Natural killer cell (primary cell): Measurements from ENCODE around the gene WNK1. TPM values are rescaled to one million over a fixed set of nuclear protein-coding genes. Genes with fewer than 3 reads are reported as not detected.

ENCODE experiments used
- ATAC-seq, 3 donors: fragments of 150-1000 bp in 2 of 3; fragments of 200-7000 bp in 1 of 3; cut with Tn5 transposase; 1 replicate in 1 of 3; 2 replicates in 2 of 3; pipeline ENCODE4 v1.10.0; 2021; ENCODE audit warnings: mild to moderate bottlenecking in 2 of 3, moderate library complexity in 2 of 3
- DNase-seq, 2 donors: peaks; one replicate each; pipeline versions ENCODE4 v3.0.0 to v3.0.0-alpha.2; 2013 to 2021; ENCODE audit warnings: mixed read lengths in 1 of 2
- H3K27ac ChIP-seq: one replicate; pipeline ENCODE4 v1.5.1; 2013; ENCODE audit warnings: mild to moderate bottlenecking, low read length
- H3K27me3 ChIP-seq: one replicate; pipeline ENCODE4 v1.6.1; 2013; ENCODE audit warnings: low read length; ENCODE audit not compliant: control insufficient read depth, insufficient read depth
- H3K36me3 ChIP-seq: one replicate; pipeline ENCODE4 v1.6.1; 2013; ENCODE audit warnings: low read length; ENCODE audit not compliant: control insufficient read depth, insufficient read depth
- H3K4me1 ChIP-seq: one replicate; pipeline ENCODE4 v1.6.1; 2013; ENCODE audit warnings: low read length; ENCODE audit not compliant: control insufficient read depth, insufficient read depth
- H3K4me3 ChIP-seq: one replicate; pipeline ENCODE4 v1.5.1; 2013; ENCODE audit warnings: low read length
- H3K9me3 ChIP-seq: one replicate; pipeline ENCODE4 v1.6.1; 2013; ENCODE audit warnings: low read length; ENCODE audit not compliant: control insufficient read depth, insufficient read depth
- H3K27ac Mint-ChIP-seq, 2 donors: one replicate each; pipeline ENCODE4 v1.8.0; 2022; ENCODE audit warnings: mild to moderate bottlenecking in 2 of 2, mixed read lengths in 2 of 2, moderate library complexity in 1 of 2
- H3K27me3 Mint-ChIP-seq, 2 donors: one replicate each; pipeline ENCODE4 v1.8.0; 2022; ENCODE audit warnings: low read depth in 2 of 2, mixed read lengths in 2 of 2
- H3K36me3 Mint-ChIP-seq: one replicate; pipeline ENCODE4 v1.8.0; 2022; ENCODE audit warnings: mixed read lengths
- H3K4me1 Mint-ChIP-seq, 2 donors: one replicate each; pipeline ENCODE4 v1.8.0; 2022; ENCODE audit warnings: mixed read lengths in 2 of 2
- H3K4me3 Mint-ChIP-seq: one replicate; pipeline ENCODE4 v1.8.0; 2022; ENCODE audit warnings: mild to moderate bottlenecking, moderate library complexity, mixed read lengths
- H3K9me3 Mint-ChIP-seq, 2 donors: one replicate each; pipeline ENCODE4 v1.8.0; 2022; ENCODE audit warnings: mixed read lengths in 2 of 2
- CTCF ChIP-seq: fragments of 200-600 bp; IDR thresholded peaks from one replicate; pipeline ENCODE4 v1.8.0; 2022; ENCODE audit warnings: antibody characterized with exemption
- WGBS: methylation state at CpG from one replicate; pipeline ENCODE4 v1.1.7; 2013; ENCODE audit warnings: missing lambda C conversion rate; ENCODE audit not compliant: insufficient coverage; 5-methylcytosine and 5-hydroxymethylcytosine counted together
- intact Hi-C: fragments of 100-400 bp; cut with micrococcal nuclease; formaldehyde crosslinking; loops from one replicate; pipeline ENCODE4 v1.14.2; 2022
- total RNA-seq, 4 donors: library from RNA; stranded (reverse); fragments of 120-200 nt in 1 of 4; gene quantifications; one replicate each; pipeline versions ENCODE4 v1.2.3 to v1.2.4, GENCODE V29; 2013 to 2022

The WNK1 gene
- total RNA-seq, 3 donors from 2014 or later (not counting 1 experiment from before 2014, with no cell fraction given), result 177 to 203 (median 192) TPM

DNA sequence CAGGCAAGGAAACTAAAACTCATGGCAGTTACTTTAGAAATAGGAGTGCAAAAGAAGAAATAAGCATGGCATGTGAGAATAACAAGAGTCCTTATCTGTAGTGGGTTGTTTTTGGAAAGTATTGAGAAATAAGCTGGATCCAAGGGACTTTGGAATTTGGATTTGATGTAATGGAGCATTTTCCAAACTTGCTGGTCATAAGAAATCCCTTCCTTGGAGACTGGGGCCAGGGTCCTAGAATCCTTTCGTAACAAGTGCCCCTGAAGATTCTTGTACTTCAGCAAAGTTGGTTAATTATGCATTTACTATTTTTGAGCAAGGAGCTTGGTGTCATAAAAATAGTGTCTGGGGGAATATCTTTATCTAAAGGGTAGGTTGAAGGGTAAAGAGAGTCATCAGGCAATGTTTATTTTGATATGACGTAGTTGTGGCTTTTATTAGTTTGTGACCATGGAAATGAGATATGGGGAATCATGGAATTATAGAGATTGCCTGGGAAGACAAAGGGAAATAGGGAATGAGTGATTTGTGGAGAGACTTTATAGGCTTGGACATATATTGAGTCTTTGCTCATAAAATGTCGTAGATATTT lies 53.9 kb downstream of the WNK1 start:
- no peak for TF ChIP-seq CTCF
- no peaks in the 10 kb centered on the region for H3K9me3 Mint-ChIP-seq
- no peaks in the 10 kb centered on the region for H3K36me3 ChIP-seq
- peak overlapping the region; percentile 7 for H3K4me3 Mint-ChIP-seq
- no peak for DNase-seq
- H3K4me1 ChIP-seq, result peaks cover 23% of the 10 kb centered on the region
- H3K27ac Mint-ChIP-seq, result peak overlapping the region; percentile 2 to 31
- peaks cover 65 to 68% of the 10 kb centered on the region in 2 donors for H3K4me1 Mint-ChIP-seq
- no peaks in the 10 kb centered on the region for H3K36me3 Mint-ChIP-seq
- H3K27me3 Mint-ChIP-seq, result no peaks in the 10 kb centered on the region
- 98% methylated on average over 2 of the region's 3 CpGs for WGBS
- no peak for ATAC-seq
- no peak overlapping the region for H3K4me3 ChIP-seq
- no peaks in the 10 kb centered on the region for H3K9me3 ChIP-seq
- no peak overlapping the region for H3K27ac ChIP-seq
- no peaks in the 10 kb centered on the region for H3K27me3 ChIP-seq
- intact Hi-C loops, result no loop called here

GRCh38 chr12:807041-807735 lies 54.8 kb downstream of the WNK1 start:
- Histone ChIP-seq H3K4me3 (no peak overlapping the region), H3K27ac (peak overlapping the region; percentile 35), H3K36me3 (no peaks in the 10 kb centered on the region), H3K9me3 (no peaks in the 10 kb centered on the region), H3K4me1 (peaks cover 23% of the 10 kb centered on the region), H3K27me3 (no peaks in the 10 kb centered on the region)
- intact Hi-C loops, result no loop called here
- WGBS, result 40% methylated on average over 2 of the region's 2 CpGs
- no peaks in the 10 kb centered on the region for H3K27me3 Mint-ChIP-seq
- peak overlapping the region; percentile 35 for H3K4me3 Mint-ChIP-seq
- H3K4me1 Mint-ChIP-seq, result peaks cover 62 to 71% of the 10 kb centered on the region in 2 donors
- H3K36me3 Mint-ChIP-seq, result no peaks in the 10 kb centered on the region
- no peaks in the 10 kb centered on the region for H3K9me3 Mint-ChIP-seq
- DNase-seq (peak in 1 of 2 donors; percentile 62), ATAC-seq (peak in 1 of 3 donors; percentile 37)
- TF ChIP-seq CTCF, result no peak
- H3K27ac Mint-ChIP-seq, result peak overlapping the region; percentile 31 to 56

DNA sequence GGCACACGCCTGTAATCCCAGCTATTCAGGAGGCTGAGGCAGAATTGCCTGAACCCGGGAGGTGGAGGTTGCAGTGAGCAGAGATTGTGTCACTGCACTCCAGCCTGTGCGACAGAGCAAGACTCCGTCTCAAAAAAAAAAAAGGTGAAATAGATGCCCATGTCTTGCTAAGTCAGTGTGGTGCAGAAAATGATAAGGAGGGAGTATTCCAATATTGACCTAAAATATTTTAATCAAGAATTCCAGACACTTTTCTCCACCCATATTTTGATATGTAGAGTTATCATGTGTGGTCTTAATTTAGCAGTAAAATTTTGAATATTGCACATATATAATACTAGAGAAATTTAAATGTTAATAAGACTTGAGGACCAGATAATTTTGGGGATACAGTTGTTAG lies 57.7 kb downstream of the WNK1 start:
- peaks cover 18% of the 10 kb centered on the region for H3K4me1 ChIP-seq
- no peaks in the 10 kb centered on the region for H3K9me3 ChIP-seq
- Mint-ChIP-seq H3K4me3 (no peak overlapping the region), H3K9me3 (no peaks in the 10 kb centered on the region), H3K4me1 (peaks cover 50 to 61% of the 10 kb centered on the region in 2 donors), H3K27me3 (no peaks in the 10 kb centered on the region), H3K27ac (peak overlapping the region in 1 of 2 donors; percentile 51), H3K36me3 (no peaks in the 10 kb centered on the region)
- intact Hi-C loops, result loop anchor here (5.0 to 10.0 kb wide), 3 partner anchors 58 to 285 kb away; partner anchors contain the start of genes RAD52 and WNK1
- no peaks in the 10 kb centered on the region for H3K27me3 ChIP-seq
- no peak overlapping the region for H3K4me3 ChIP-seq
- DNase-seq (no peak), ATAC-seq (no peak)
- H3K27ac ChIP-seq, result no peak overlapping the region
- no peak for TF ChIP-seq CTCF
- WGBS, result 90% methylated on average over 2 of the region's 4 CpGs
- H3K36me3 ChIP-seq, result no peaks in the 10 kb centered on the region
